Breast epithelium (tissue), 3 donors: ENCODE data around the gene GPATCH3.

Experiments
- CTCF ChIP-seq, 3 donors: fragments of 450-650 bp; IDR thresholded peaks; one replicate each; pipeline ENCODE4 v1.5.1; 2016 to 2017; ENCODE audit warnings: antibody characterized with exemption in 3 of 3, mild to moderate bottlenecking in 3 of 3, moderate library complexity in 3 of 3
- POLR2A ChIP-seq: fragments of 450-650 bp; IDR thresholded peaks from one replicate; pipeline ENCODE4 v1.6.1; 2016; ENCODE audit warnings: antibody characterized with exemption, mild to moderate bottlenecking, moderate library complexity

DNA sequence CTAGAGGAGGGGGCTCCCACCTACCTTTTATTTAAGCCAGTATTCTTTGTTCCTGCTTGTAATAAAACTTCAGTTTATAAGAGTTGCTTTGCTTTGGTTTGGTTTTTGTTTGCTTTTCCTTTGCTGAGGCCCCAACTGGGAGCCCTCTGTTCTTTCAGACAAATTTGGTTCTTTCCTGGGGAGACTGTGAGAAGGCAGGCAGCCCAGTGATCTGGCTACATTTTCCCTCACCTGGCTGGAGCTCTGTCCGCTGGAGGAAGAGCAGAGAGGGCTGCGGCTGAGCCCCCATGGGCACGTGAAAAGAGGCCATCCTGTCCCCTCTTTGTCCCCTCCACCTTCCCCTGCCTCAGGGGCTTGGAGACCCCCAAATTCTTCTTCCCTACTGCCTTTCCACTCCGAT lies 44.6 kb downstream of the GPATCH3 start:
- TF ChIP-seq CTCF (IDR thresholded peaks at IDR 0.05) = no peak
- TF ChIP-seq POLR2A = no peak
